Measurements from ENCODE around the gene CTBP2.

CTBP2 gene

DNA sequence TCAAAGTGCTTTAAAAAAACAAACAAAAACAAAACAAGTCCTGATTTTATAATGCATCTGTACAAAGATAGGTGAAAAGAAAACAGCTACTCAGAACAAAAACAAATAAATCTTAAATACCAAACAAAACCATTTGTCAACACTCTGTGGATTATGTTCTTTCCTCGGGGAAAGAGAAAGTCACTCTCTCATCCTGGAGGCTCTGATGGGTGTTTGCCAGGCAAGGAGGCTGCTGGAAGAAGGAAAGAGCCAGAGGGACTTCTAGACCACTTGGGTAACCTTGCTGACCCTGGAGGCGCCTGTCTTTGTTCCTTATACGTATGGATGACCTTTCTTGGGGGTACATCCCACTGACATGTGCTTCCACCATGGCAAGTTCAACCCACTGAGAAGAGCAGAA lies 125.7 kb downstream of the CTBP2 start:
- Mint-ChIP-seq H3K4me1 (peaks cover 94% of the 10 kb centered on the region), H3K9me3 (no peaks in the 10 kb centered on the region), H3K36me3 (ENCODE audit: low read depth) (peaks cover 60% of the 10 kb centered on the region), H3K4me3 (peak overlapping the region; percentile 48), H3K27ac (peak overlapping the region; percentile 90), H3K27me3 (ENCODE audit: low read depth, poor library complexity) (no peaks in the 10 kb centered on the region)
- no peak for DNase-seq
- TF ChIP-seq, protein P1, sequence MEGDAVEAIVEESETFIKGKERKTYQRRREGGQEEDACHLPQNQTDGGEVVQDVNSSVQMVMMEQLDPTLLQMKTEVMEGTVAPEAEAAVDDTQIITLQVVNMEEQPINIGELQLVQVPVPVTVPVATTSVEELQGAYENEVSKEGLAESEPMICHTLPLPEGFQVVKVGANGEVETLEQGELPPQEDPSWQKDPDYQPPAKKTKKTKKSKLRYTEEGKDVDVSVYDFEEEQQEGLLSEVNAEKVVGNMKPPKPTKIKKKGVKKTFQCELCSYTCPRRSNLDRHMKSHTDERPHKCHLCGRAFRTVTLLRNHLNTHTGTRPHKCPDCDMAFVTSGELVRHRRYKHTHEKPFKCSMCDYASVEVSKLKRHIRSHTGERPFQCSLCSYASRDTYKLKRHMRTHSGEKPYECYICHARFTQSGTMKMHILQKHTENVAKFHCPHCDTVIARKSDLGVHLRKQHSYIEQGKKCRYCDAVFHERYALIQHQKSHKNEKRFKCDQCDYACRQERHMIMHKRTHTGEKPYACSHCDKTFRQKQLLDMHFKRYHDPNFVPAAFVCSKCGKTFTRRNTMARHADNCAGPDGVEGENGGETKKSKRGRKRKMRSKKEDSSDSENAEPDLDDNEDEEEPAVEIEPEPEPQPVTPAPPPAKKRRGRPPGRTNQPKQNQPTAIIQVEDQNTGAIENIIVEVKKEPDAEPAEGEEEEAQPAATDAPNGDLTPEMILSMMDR (IDR thresholded peaks at IDR 0.05), result no peak

DNA sequence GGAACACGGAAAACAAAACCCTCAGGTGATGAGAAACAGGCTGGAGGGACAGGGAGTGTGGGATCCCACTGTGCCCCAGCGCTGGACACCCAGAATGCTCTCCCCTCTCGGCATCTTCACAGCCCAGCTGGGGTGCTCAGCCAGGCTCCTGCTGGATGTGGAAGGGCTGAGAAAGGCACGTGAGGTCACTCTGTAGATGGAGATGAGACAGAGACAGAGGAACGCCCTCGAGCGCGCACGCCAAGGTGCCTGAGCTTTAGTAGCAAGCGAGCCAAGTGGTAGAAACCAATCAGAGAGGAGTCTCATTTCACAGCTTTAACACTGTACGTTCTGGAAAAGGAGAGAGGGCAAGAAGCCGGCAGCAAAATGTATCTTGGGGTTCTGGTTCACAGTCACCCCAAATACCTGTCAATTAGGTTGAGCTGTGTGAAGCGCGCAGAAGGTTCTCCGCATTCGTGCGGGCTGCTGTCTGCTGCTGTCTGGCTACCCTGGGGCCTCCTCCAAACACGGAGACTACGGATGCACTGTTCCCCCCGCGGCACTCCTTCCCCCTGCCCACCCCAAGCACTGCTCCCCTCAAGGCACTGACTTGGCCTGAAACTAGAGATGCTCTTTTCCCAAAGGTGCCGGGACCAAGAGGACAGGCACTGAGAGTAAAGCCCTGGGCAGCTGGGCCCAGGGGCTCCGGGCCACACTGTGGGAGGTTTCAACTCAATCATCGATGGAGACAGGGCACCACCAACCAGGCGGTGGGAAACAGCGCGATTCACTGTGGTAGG lies 127.0 kb downstream of the CTBP2 start:
- Mint-ChIP-seq H3K4me1 (peaks cover 94% of the 10 kb centered on the region), H3K27ac (peak overlapping the region; percentile 94)

DNA sequence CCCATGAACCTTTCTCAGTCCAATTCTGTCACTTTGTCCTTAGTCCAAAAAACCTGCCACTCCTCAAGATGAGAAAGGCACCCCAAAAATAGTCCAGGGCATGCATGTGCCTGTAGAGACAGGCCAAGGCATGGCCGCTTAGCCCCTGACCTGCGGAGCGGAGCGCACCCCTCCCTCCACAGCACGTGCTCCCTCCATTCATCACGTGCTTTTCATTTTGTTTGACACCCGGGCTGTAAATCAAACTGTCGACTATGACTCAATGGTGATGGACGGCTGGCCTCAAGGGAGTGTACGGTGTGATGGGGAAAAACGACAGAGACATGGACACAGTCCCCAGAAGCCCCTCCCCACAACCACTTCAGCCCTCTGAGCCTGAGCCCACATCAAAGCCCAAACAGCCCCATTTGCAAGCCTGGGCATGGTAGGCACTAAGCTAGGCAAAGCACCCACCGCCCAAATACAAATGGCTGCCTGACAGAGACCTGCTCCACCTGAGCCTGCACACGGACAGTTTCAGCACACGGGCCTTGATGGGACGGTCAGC lies 127.8 kb downstream of the CTBP2 start:
- TF ChIP-seq, protein P1 (IDR thresholded peaks at IDR 0.05), result no peak
- Mint-ChIP-seq H3K4me3 (peak overlapping the region; percentile 37), H3K27me3 (ENCODE audit: low read depth, poor library complexity) (no peaks in the 10 kb centered on the region), H3K27ac (peak overlapping the region; percentile 94), H3K4me1 (peaks cover 93% of the 10 kb centered on the region), H3K36me3 (ENCODE audit: low read depth) (peaks cover 66% of the 10 kb centered on the region), H3K9me3 (no peaks in the 10 kb centered on the region)
- peak; percentile 36 for DNase-seq

More for the DNA sequence above, 127.0 kb downstream of the CTBP2 start:
- TF ChIP-seq, protein P1 (IDR thresholded peaks at IDR 0.05), result no peak
- peak overlapping the region; percentile 32 for H3K4me3 Mint-ChIP-seq
- no peaks in the 10 kb centered on the region for H3K9me3 Mint-ChIP-seq
- DNase-seq, result no peak
- peaks cover 66% of the 10 kb centered on the region for H3K36me3 Mint-ChIP-seq (ENCODE audit: low read depth)
- no peaks in the 10 kb centered on the region for H3K27me3 Mint-ChIP-seq (ENCODE audit: low read depth, poor library complexity)

DNA sequence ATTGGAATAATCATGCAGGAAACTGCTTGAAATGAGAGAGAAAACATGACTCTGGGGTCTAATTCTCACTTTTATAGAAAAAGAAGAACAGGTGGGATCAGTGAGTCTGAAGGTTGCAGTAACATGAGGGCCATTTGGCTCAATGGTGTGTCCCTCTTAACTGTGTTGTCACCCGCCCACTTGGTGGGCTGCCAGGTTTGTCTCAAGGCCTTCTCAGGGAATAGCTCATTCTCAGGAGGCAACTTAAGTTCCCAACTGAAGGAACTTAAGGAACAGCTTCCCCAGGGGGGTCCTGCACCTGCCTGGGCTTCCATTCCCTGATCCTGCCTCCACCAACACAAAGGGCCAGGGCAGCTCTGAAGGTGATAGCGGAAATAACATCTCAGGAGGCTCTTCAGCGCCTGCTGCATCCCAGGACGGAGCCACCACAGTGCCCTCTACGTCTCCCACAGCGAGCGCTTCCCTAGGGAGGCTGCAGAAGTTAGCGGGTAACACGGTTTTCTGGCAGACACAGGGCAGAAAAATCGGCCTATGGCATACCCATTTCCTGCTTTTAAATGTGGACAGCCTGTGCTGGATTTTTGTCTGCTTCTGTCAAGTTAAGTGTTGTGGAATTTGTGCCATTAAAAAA lies 129.7 kb downstream of the CTBP2 start:
- Mint-ChIP-seq H3K9me3 (no peaks in the 10 kb centered on the region), H3K36me3 (ENCODE audit: low read depth) (peaks cover 53% of the 10 kb centered on the region), H3K27ac (no peak overlapping the region), H3K4me1 (peaks cover 78% of the 10 kb centered on the region), H3K27me3 (ENCODE audit: low read depth, poor library complexity) (no peaks in the 10 kb centered on the region), H3K4me3 (no peak overlapping the region)
- DNase-seq, result no peak
- TF ChIP-seq, protein P1 (IDR thresholded peaks at IDR 0.05), result no peak

DNA sequence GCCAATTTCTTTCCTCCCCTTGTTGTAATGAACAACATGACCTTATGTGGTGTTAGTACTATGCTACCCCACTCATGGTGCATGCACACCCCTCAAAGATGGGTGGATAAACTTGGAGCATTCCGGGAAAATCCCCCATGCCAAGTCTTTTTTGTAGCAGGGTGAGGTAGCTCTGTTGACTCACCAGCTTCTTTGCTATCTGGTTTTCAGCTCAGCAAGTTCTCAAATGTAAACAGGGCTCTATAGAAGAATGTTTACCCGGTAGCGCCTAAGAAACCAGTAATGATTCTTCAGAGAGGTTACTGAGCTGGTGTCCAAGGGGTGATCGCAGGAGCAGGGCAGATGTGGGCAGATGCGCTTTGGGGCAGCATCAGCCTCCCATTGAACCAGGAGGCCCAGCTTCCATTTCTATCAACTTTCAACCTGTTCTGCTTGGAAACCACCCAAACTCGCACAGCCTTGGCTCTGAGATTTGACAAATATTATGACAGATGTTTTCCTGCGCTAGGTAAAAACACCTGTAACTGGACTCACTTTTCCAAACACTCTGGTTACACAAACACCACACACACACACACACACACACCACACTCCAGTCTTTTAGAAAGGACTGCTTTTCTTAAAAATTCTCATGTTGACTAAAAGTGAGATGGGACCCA lies 130.7 kb downstream of the CTBP2 start:
- no peak for DNase-seq
- peaks cover 78% of the 10 kb centered on the region for H3K4me1 Mint-ChIP-seq
- no peaks in the 10 kb centered on the region for H3K9me3 Mint-ChIP-seq
- H3K27me3 Mint-ChIP-seq (ENCODE audit: low read depth, poor library complexity), result no peaks in the 10 kb centered on the region
- H3K4me3 Mint-ChIP-seq, result peak overlapping the region; percentile 37
- H3K36me3 Mint-ChIP-seq (ENCODE audit: low read depth), result peaks cover 55% of the 10 kb centered on the region
- H3K27ac Mint-ChIP-seq, result peak overlapping the region; percentile 72
- TF ChIP-seq, protein P1 (IDR thresholded peaks at IDR 0.05), result no peak

Data from nephron progenitor cell (in vitro differentiated cells).